HepG2 (cell line): ENCODE data around the gene CD46. TPM values are rescaled to one million over a fixed set of nuclear protein-coding genes. Genes with fewer than 3 reads are reported as not detected.
A peak's percentile ranks its signal among the peaks of the same experiment; 100 is the strongest.

Experiments used
- CREM ChIP-seq, 2 experiments: sonication (generic) in 1 of 2; formaldehyde crosslinking in 1 of 2; IDR thresholded peaks; 2 replicates each; pipeline versions ENCODE4 v1.4.0 to v1.6.1; 2016 to 2020; ENCODE audit warnings: antibody characterized with exemption in 1 of 2, mild to moderate bottlenecking in 1 of 2, missing genetic modification reagents in 1 of 2
- EED ChIP-seq: sonication (generic); formaldehyde crosslinking; IDR thresholded peaks from 2 replicates; pipeline ENCODE4 v1.5.0; 2020; ENCODE audit warnings: mild to moderate bottlenecking, missing genetic modification reagents
- EP300 ChIP-seq, 3 experiments: sonication (generic) in 1 of 3; formaldehyde crosslinking in 1 of 3; IDR thresholded peaks; 2 replicates each; pipeline versions ENCODE4 v1.5.1 to v1.6.1; 2011 to 2020; ENCODE audit warnings: low read depth in 2 of 3, low read length in 2 of 3, borderline replicate concordance in 1 of 3, improper control_type of control experiment in 1 of 3, mild to moderate bottlenecking in 1 of 3, missing genetic modification reagents in 1 of 3, moderate library complexity in 1 of 3
- KAT7 ChIP-seq: IDR thresholded peaks from 2 replicates; pipeline ENCODE4 v1.6.1; 2018; ENCODE audit warnings: borderline replicate concordance, missing compliant biosample characterization
- MAZ ChIP-seq, 2 experiments: sonication (generic) in 1 of 2; formaldehyde crosslinking in 1 of 2; IDR thresholded peaks; 2 replicates each; pipeline versions ENCODE4 v1.5.0 to v1.6.1; 2012 to 2020; ENCODE audit warnings: low read depth in 2 of 2, mild to moderate bottlenecking in 2 of 2, borderline replicate concordance in 1 of 2, improper control_type of control experiment in 1 of 2, low read length in 1 of 2, missing genetic modification reagents in 1 of 2, moderate library complexity in 1 of 2
- ONECUT2 ChIP-seq: sonication (generic); formaldehyde crosslinking; IDR thresholded peaks from 2 replicates; pipeline ENCODE4 v1.4.0; 2020; ENCODE audit warnings: missing genetic modification reagents
- PHB2 ChIP-seq: fragments of 450-650 bp; IDR thresholded peaks from 2 replicates; pipeline ENCODE4 v1.6.1; 2018; ENCODE audit not compliant: partially characterized antibody
- PRPF4 ChIP-seq: fragments of 200-400 bp; formaldehyde crosslinking; IDR thresholded peaks from 2 replicates; pipeline ENCODE4 v1.6.1; 2016; ENCODE audit warnings: low read length, low read depth; ENCODE audit not compliant: poor library complexity, severe bottlenecking
- SOX6 ChIP-seq, 2 experiments: fragments of 450-650 bp in 1 of 2; sonication (generic) in 1 of 2; formaldehyde crosslinking in 1 of 2; IDR thresholded peaks; 2 replicates each; pipeline versions ENCODE4 v1.4.0 to v1.6.1; 2017 to 2020; ENCODE audit warnings: antibody characterized with exemption in 1 of 2, mild to moderate bottlenecking in 1 of 2, missing genetic modification reagents in 1 of 2
- SP1 ChIP-seq, 2 experiments: fragments of 450-650 bp in 1 of 2; sonication (generic) in 1 of 2; formaldehyde crosslinking in 1 of 2; IDR thresholded peaks; 2 replicates each; pipeline versions ENCODE4 v1.4.0 to v1.6.1; 2016 to 2020; ENCODE audit warnings: missing genetic modification reagents in 1 of 2
- SYNCRIP ChIP-seq: fragments of 200-400 bp; formaldehyde crosslinking; IDR thresholded peaks from 2 replicates; pipeline ENCODE4 v1.6.1; 2018; ENCODE audit warnings: mild to moderate bottlenecking, low read depth, low read length; ENCODE audit not compliant: insufficient read depth
- TEAD2 ChIP-seq: sonication (generic); formaldehyde crosslinking; IDR thresholded peaks from 2 replicates; pipeline ENCODE4 v1.9.0; 2021; ENCODE audit warnings: missing genetic modification reagents
- ZBTB20 ChIP-seq: sonication (generic); formaldehyde crosslinking; IDR thresholded peaks from 2 replicates; pipeline ENCODE4 v1.8.1; 2023; ENCODE audit warnings: missing genetic modification reagents, low read depth, mild to moderate bottlenecking, borderline replicate concordance
- ZNF451 ChIP-seq: sonication (generic); formaldehyde crosslinking; IDR thresholded peaks from 2 replicates; pipeline ENCODE4 v1.5.0; 2020; ENCODE audit warnings: mild to moderate bottlenecking, missing genetic modification reagents
- polyA plus RNA-seq, 8 experiments: library from polyadenylated mRNA; depleted of rRNA in 3 of 8; stranded (reverse) in 7 of 8; unstranded in 1 of 8; fragments of >200 nt; fragmentation: Illumina TruSeq in 4 of 8; extraction: Trizol in 4 of 8; gene quantifications; 2 replicates each; pipeline versions ENCODE4 v1.2.1 to v1.2.3, GENCODE V29; 2011 to 2016; ENCODE audit warnings: low read depth in 4 of 8, missing spikeins in 1 of 8, mixed read lengths in 1 of 8; ENCODE audit not compliant: insufficient read depth in 1 of 8
- total RNA-seq, 5 experiments: library from RNA; depleted of rRNA; stranded (reverse); fragments of >200 nt; fragmentation: Illumina TruSeq; extraction: Trizol; gene quantifications; 2 replicates each; pipeline ENCODE4 v1.2.3, GENCODE V29; 2016; ENCODE audit warnings: low read depth in 1 of 5
- TF ChIP-seq, protein P1 (sequence below): sonication (generic); formaldehyde crosslinking; IDR thresholded peaks from 2 replicates; pipeline ENCODE4 v1.9.0; 2021; ENCODE audit warnings: missing genetic modification reagents, borderline replicate concordance
- TF ChIP-seq, protein P2 (sequence below): IDR thresholded peaks from 2 replicates; pipeline ENCODE4 v1.6.1; 2016; ENCODE audit warnings: low read depth, control low read depth
- TF ChIP-seq, protein P3 (sequence below): sonication (generic); formaldehyde crosslinking; IDR thresholded peaks from 2 replicates; pipeline ENCODE4 v1.5.1; 2020; ENCODE audit warnings: mild to moderate bottlenecking, moderate library complexity, missing genetic modification reagents
- TF ChIP-seq, protein P4 (sequence below): sonication (generic); formaldehyde crosslinking; conservative IDR thresholded peaks from 2 replicates; pipeline ENCODE4 v1.4.0; 2020; ENCODE audit warnings: missing genetic modification reagents

The CD46 gene
- total and polyA plus RNA-seq, 2 of the 13 experiments (the other 11 are each of a cell fraction or from before 2014, with no cell fraction given) = 130 to 277 TPM

DNA sequence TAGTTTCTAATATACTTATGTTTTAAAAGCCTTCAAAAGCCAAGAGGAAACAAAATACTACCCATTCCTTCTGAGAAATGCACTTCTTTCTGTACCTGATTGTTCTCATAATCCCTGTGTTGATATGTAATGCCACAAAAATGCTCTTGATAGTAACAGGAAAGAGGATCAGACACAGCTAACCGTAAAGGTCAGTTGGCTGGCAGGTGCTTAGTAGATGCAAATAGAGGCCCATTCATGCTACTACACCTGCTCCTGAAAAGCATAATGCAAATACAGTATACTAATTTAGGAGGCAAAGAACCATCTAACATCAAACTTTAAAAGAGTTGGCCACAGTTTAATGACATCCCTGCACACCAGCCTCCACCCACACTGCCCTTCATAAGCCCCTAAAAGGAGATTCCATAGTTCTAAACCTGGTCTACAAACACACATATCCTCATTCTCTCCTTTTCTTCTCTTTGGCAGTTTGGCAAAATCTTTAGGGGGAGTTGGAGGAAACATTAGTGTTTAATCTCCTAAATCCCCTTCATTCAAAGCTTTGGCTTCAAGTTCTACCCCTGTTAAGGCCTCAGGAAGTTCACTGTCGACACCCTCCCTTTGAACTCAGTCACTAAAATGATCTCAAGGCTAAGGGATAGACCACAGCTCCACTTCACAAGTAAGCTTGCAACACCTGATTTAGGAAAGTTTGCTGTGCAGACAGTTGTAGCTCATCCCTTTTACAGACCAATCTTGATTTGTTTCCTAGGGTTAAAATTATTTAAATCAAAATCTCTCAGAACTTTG lies 2.9 kb upstream of the CD46 start (continued):
- TF ChIP-seq, protein P1, sequence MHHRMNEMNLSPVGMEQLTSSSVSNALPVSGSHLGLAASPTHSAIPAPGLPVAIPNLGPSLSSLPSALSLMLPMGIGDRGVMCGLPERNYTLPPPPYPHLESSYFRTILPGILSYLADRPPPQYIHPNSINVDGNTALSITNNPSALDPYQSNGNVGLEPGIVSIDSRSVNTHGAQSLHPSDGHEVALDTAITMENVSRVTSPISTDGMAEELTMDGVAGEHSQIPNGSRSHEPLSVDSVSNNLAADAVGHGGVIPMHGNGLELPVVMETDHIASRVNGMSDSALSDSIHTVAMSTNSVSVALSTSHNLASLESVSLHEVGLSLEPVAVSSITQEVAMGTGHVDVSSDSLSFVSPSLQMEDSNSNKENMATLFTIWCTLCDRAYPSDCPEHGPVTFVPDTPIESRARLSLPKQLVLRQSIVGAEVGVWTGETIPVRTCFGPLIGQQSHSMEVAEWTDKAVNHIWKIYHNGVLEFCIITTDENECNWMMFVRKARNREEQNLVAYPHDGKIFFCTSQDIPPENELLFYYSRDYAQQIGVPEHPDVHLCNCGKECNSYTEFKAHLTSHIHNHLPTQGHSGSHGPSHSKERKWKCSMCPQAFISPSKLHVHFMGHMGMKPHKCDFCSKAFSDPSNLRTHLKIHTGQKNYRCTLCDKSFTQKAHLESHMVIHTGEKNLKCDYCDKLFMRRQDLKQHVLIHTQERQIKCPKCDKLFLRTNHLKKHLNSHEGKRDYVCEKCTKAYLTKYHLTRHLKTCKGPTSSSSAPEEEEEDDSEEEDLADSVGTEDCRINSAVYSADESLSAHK (CRISPR knock-in tag) = no peak
- TF ChIP-seq KAT7 (CRISPR knock-in tag) (no peak), PHB2 (no peak), EP300 (IDR thresholded peaks at IDR 0.05; ENCODE audit: low read depth in 2 of 2, low read length in 2 of 2) (no peak), EP300 (CRISPR knock-in tag; IDR thresholded peaks at IDR 0.05; ENCODE audit: borderline replicate concordance) (0 out of 2 replicates have a peak, but pooled peaks have one; percentile 21), ZNF451 (CRISPR knock-in tag) (no peak), CREM (IDR thresholded peaks at IDR 0.05) (0 out of 2 replicates have a peak, but pooled peaks have one; percentile 16), CREM (CRISPR knock-in tag; IDR thresholded peaks at IDR 0.05) (no peak), EED (CRISPR knock-in tag) (no peak), SOX6 (IDR thresholded peaks at IDR 0.05) (no peak), SOX6 (CRISPR knock-in tag; IDR thresholded peaks at IDR 0.05) (0 out of 2 replicates have a peak, but pooled peaks have one; percentile 26), PRPF4 (no peak), ONECUT2 (CRISPR knock-in tag) (no peak), TEAD2 (CRISPR knock-in tag) (no peak), SP1 (IDR thresholded peaks at IDR 0.05) (no peak), SP1 (CRISPR knock-in tag; IDR thresholded peaks at IDR 0.05) (no peak), ZBTB20 (no peak), SYNCRIP (no peak), MAZ (IDR thresholded peaks at IDR 0.05; ENCODE audit: borderline replicate concordance, low read depth, low read length) (no peak), MAZ (CRISPR knock-in tag; IDR thresholded peaks at IDR 0.05; ENCODE audit: low read depth) (no peak)
- TF ChIP-seq, protein P2, sequence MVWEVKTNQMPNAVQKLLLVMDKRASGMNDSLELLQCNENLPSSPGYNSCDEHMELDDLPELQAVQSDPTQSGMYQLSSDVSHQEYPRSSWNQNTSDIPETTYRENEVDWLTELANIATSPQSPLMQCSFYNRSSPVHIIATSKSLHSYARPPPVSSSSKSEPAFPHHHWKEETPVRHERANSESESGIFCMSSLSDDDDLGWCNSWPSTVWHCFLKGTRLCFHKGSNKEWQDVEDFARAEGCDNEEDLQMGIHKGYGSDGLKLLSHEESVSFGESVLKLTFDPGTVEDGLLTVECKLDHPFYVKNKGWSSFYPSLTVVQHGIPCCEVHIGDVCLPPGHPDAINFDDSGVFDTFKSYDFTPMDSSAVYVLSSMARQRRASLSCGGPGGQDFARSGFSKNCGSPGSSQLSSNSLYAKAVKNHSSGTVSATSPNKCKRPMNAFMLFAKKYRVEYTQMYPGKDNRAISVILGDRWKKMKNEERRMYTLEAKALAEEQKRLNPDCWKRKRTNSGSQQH (CRISPR knock-in tag) = no peak
- TF ChIP-seq, protein P3, sequence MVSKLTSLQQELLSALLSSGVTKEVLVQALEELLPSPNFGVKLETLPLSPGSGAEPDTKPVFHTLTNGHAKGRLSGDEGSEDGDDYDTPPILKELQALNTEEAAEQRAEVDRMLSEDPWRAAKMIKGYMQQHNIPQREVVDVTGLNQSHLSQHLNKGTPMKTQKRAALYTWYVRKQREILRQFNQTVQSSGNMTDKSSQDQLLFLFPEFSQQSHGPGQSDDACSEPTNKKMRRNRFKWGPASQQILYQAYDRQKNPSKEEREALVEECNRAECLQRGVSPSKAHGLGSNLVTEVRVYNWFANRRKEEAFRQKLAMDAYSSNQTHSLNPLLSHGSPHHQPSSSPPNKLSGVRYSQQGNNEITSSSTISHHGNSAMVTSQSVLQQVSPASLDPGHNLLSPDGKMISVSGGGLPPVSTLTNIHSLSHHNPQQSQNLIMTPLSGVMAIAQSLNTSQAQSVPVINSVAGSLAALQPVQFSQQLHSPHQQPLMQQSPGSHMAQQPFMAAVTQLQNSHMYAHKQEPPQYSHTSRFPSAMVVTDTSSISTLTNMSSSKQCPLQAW (CRISPR knock-in tag) = no peak
- TF ChIP-seq, protein P4, sequence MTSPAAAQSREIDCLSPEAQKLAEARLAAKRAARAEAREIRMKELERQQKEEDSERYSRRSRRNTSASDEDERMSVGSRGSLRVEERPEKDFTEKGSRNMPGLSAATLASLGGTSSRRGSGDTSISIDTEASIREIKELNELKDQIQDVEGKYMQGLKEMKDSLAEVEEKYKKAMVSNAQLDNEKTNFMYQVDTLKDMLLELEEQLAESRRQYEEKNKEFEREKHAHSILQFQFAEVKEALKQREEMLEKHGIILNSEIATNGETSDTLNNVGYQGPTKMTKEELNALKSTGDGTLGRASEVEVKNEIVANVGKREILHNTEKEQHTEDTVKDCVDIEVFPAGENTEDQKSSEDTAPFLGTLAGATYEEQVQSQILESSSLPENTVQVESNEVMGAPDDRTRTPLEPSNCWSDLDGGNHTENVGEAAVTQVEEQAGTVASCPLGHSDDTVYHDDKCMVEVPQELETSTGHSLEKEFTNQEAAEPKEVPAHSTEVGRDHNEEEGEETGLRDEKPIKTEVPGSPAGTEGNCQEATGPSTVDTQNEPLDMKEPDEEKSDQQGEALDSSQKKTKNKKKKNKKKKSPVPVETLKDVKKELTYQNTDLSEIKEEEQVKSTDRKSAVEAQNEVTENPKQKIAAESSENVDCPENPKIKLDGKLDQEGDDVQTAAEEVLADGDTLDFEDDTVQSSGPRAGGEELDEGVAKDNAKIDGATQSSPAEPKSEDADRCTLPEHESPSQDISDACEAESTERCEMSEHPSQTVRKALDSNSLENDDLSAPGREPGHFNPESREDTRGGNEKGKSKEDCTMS (CRISPR knock-in tag) = no peak
